ENCODE measurements around the gene TESK1. TPM values are rescaled to one million over a fixed set of nuclear protein-coding genes. Genes with fewer than 3 reads are reported as not detected.

TESK1 gene
- total and polyA plus RNA-seq, 4 donors, result 13.7 to 46.9 (median 30.5) TPM

DNA sequence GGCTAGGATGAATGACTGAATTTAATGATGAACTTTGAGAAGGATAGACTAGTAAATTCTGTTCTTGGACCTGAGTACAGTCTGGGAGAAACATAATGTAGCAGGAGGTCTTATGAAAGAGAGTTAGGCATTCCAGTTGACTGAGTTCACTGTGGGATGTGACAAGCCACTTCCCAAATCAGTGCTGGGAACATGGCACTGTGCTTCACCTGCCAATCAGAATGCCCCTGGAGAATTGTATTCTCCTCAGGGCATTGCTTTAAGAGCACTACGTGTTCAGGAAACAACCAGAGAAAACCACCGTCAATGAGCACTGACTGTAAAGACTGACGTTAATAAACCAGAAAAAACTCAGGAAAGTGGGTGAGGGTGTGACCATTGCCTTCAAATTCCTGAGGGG, 54.3 kb downstream of the TESK1 start:
- DNase-seq (no peak), ATAC-seq (ENCODE audit: insufficient read depth, low FRiP score) (no peak)
- H3K36me3 ChIP-seq (ENCODE audit: control insufficient read depth in 4 of 4, insufficient read depth in 4 of 4, low read length in 4 of 4), result peaks cover 0 to 17% (median 15%) of the 10 kb centered on the region in 4 donors
- H3K9me3 ChIP-seq (ENCODE audit: control insufficient read depth in 4 of 4, insufficient read depth in 3 of 4, low read length in 3 of 4), result no peaks in the 10 kb centered on the region
- no peaks in the 10 kb centered on the region for H3K27me3 ChIP-seq (ENCODE audit: control insufficient read depth in 3 of 3, insufficient read depth in 3 of 3, low read length in 2 of 3)
- WGBS, 2 donors, result 70 to 71% methylated on average over 3 of the region's 3 CpGs
- H3K4me1 ChIP-seq (ENCODE audit: control insufficient read depth in 5 of 5, insufficient read depth in 5 of 5, low read length in 5 of 5), result peaks cover 0 to 20% (median 3%) of the 10 kb centered on the region in 5 donors
- peak overlapping the region in 1 of 2 donors; percentile 17 for H3K9ac ChIP-seq (ENCODE audit: insufficient read depth in 1 of 2, low read length in 2 of 2)
- H3K27ac ChIP-seq (ENCODE audit: low read depth in 1 of 2, low read length in 1 of 2), result peak overlapping the region in 1 of 2 donors; percentile 94
- TF ChIP-seq, protein P1, sequence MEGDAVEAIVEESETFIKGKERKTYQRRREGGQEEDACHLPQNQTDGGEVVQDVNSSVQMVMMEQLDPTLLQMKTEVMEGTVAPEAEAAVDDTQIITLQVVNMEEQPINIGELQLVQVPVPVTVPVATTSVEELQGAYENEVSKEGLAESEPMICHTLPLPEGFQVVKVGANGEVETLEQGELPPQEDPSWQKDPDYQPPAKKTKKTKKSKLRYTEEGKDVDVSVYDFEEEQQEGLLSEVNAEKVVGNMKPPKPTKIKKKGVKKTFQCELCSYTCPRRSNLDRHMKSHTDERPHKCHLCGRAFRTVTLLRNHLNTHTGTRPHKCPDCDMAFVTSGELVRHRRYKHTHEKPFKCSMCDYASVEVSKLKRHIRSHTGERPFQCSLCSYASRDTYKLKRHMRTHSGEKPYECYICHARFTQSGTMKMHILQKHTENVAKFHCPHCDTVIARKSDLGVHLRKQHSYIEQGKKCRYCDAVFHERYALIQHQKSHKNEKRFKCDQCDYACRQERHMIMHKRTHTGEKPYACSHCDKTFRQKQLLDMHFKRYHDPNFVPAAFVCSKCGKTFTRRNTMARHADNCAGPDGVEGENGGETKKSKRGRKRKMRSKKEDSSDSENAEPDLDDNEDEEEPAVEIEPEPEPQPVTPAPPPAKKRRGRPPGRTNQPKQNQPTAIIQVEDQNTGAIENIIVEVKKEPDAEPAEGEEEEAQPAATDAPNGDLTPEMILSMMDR (IDR thresholded peaks at IDR 0.05; ENCODE audit: control extremely low read depth, extremely low read depth), result no peak
- no peak overlapping the region for H3K4me3 ChIP-seq

Small RNA genes within 50 kb of the gene (small RNA-seq; reads per million reads assigned to genes)
- 0.08 reads per million for gene MIR4667 (ENCODE audit: low replicate concordance)
- not detected for gene RMRP (ENCODE audit: low replicate concordance)
- not detected for gene RPS29P17 (ENCODE audit: low replicate concordance)

Other genes starting within 250 kb of the TESK1 start
- 10 to 100 TPM; 12.2 to 25.7 TPM for gene RUSC2, start 115.2 kb upstream of the TESK1 start, total RNA-seq
- gene RUSC2, start 115.2 kb upstream of the TESK1 start, polyA plus RNA-seq, result 10 to 100 TPM; 12.8 to 16.6 TPM
- gene CD72, start 13.2 kb downstream of the TESK1 start, total RNA-seq, result 1 to 10 TPM; 5.2 to 6.6 TPM
- 10 to 100 TPM in 1 of 2 donors, 1 to 10 TPM in 1; 3.1 to 10.6 TPM for gene CD72, start 13.2 kb downstream of the TESK1 start, polyA plus RNA-seq
- 1 to 10 TPM in 1 of 2 donors, under 1 TPM in 1; 0.92 to 3.8 TPM for gene SIT1, start 45.7 kb downstream of the TESK1 start, total RNA-seq
- gene SIT1, start 45.7 kb downstream of the TESK1 start, polyA plus RNA-seq, result 1 to 10 TPM in 1 of 2 donors, under 1 TPM in 1; 0.87 to 1.9 TPM
- over 10,000 TPM; 30,229 to 39,735 TPM for gene RMRP, start 52.8 kb downstream of the TESK1 start, total RNA-seq
- gene RMRP, start 52.8 kb downstream of the TESK1 start, polyA plus RNA-seq, result 100 to 1,000 TPM in 1 of 2 donors, 10 to 100 TPM in 1; 44.8 to 325 TPM
- gene CCDC107, start 53.0 kb downstream of the TESK1 start, total RNA-seq, result 10 to 100 TPM in 1 of 2 donors, 1 to 10 TPM in 1; 9.9 to 32.8 TPM
- gene CCDC107, start 53.0 kb downstream of the TESK1 start, polyA plus RNA-seq, result 10 to 100 TPM; 29.2 to 53.9 TPM
- 1 to 10 TPM; 1.3 TPM for gene ARHGEF39, start 59.9 kb downstream of the TESK1 start, total RNA-seq
- 1 to 10 TPM in 1 of 2 donors, under 1 TPM in 1; 0.47 to 1.4 TPM for gene ARHGEF39, start 59.9 kb downstream of the TESK1 start, polyA plus RNA-seq
- gene CA9, start 68.7 kb downstream of the TESK1 start, total RNA-seq, result 1 to 10 TPM in 1 of 2 donors, under 1 TPM in 1; 0.88 to 1.6 TPM
- 1 to 10 TPM; 1.1 to 2.4 TPM for gene CA9, start 68.7 kb downstream of the TESK1 start, polyA plus RNA-seq
- 100 to 1,000 TPM in 1 of 2 donors, 10 to 100 TPM in 1; 96.0 to 229 TPM for gene TPM2, start 84.7 kb downstream of the TESK1 start, total RNA-seq
- gene TPM2, start 84.7 kb downstream of the TESK1 start, polyA plus RNA-seq, result 100 to 1,000 TPM; 189 to 494 TPM
- 100 to 1,000 TPM; 206 to 501 TPM for gene TLN1, start 126.9 kb downstream of the TESK1 start, total RNA-seq
- 100 to 1,000 TPM in 1 of 2 donors, 10 to 100 TPM in 1; 71.5 to 319 TPM for gene TLN1, start 126.9 kb downstream of the TESK1 start, polyA plus RNA-seq
- 10 to 100 TPM; 25.1 to 43.3 TPM for gene CREB3, start 127.4 kb downstream of the TESK1 start, total RNA-seq
- gene CREB3, start 127.4 kb downstream of the TESK1 start, polyA plus RNA-seq, result 10 to 100 TPM; 38.7 to 39.0 TPM
- gene GBA2, start 144.0 kb downstream of the TESK1 start, total RNA-seq, result 10 to 100 TPM; 42.4 to 78.7 TPM
- gene GBA2, start 144.0 kb downstream of the TESK1 start, polyA plus RNA-seq, result 10 to 100 TPM; 44.2 to 48.2 TPM
- 10 to 100 TPM; 13.0 to 33.2 TPM for gene RGP1, start 144.0 kb downstream of the TESK1 start, total RNA-seq
- gene RGP1, start 144.0 kb downstream of the TESK1 start, polyA plus RNA-seq, result 10 to 100 TPM; 11.7 to 12.9 TPM
- gene MSMP, start 149.0 kb downstream of the TESK1 start, total RNA-seq, result 1 to 10 TPM in 1 of 2 donors, not detected in 1; 1.6 TPM
- 1 to 10 TPM in 1 of 2 donors, under 1 TPM in 1; 0.62 to 1.2 TPM for gene MSMP, start 149.0 kb downstream of the TESK1 start, polyA plus RNA-seq
- 10 to 100 TPM; 16.0 to 16.1 TPM for gene NPR2, start 186.3 kb downstream of the TESK1 start, total RNA-seq
- 10 to 100 TPM in 1 of 2 donors, 1 to 10 TPM in 1; 6.2 to 11.1 TPM for gene NPR2, start 186.3 kb downstream of the TESK1 start, polyA plus RNA-seq
- 10 to 100 TPM; 11.1 to 20.6 TPM for gene SPAG8, start 207.0 kb downstream of the TESK1 start, total RNA-seq
- 1 to 10 TPM; 5.8 to 6.9 TPM for gene SPAG8, start 207.0 kb downstream of the TESK1 start, polyA plus RNA-seq
- 10 to 100 TPM; 19.9 to 64.9 TPM for gene HINT2, start 209.8 kb downstream of the TESK1 start, total RNA-seq
- 100 to 1,000 TPM in 1 of 2 donors, 10 to 100 TPM in 1; 52.6 to 112 TPM for gene HINT2, start 209.8 kb downstream of the TESK1 start, polyA plus RNA-seq
- gene FAM221B, start 223.5 kb downstream of the TESK1 start, total RNA-seq, result under 1 TPM; 0.14 to 0.25 TPM
- under 1 TPM; 0.10 to 0.13 TPM for gene FAM221B, start 223.5 kb downstream of the TESK1 start, polyA plus RNA-seq
- gene TMEM8B, start 224.0 kb downstream of the TESK1 start, total RNA-seq, result 10 to 100 TPM; 11.6 to 13.1 TPM
- 1 to 10 TPM; 6.3 to 6.6 TPM for gene TMEM8B, start 224.0 kb downstream of the TESK1 start, polyA plus RNA-seq

Data from lung (tissue), 13 donors.